Gastrocnemius medialis (tissue), 4 donors: Measurements from ENCODE around the gene TENT5C.

ENCODE experiments used
- POLR2A ChIP-seq, 2 donors: fragments of 450-650 bp; IDR thresholded peaks; one replicate each; pipeline ENCODE4 v1.6.1; 2017; ENCODE audit warnings: antibody characterized with exemption in 2 of 2, mild to moderate bottlenecking in 2 of 2, moderate library complexity in 2 of 2
- TF ChIP-seq, protein P1 (sequence below), 5 experiments: fragments of 450-650 bp in 3 of 5; fragments of 200-600 bp in 2 of 5; sonication (generic) in 2 of 5; IDR thresholded peaks in 4 of 5; conservative IDR thresholded peaks in 1 of 5; 1 replicate in 4 of 5; 2 replicates in 1 of 5; pipeline ENCODE4 v1.5.1; 2016 to 2019; ENCODE audit warnings: antibody characterized with exemption in 5 of 5, mild to moderate bottlenecking in 3 of 5, moderate library complexity in 3 of 5

DNA sequence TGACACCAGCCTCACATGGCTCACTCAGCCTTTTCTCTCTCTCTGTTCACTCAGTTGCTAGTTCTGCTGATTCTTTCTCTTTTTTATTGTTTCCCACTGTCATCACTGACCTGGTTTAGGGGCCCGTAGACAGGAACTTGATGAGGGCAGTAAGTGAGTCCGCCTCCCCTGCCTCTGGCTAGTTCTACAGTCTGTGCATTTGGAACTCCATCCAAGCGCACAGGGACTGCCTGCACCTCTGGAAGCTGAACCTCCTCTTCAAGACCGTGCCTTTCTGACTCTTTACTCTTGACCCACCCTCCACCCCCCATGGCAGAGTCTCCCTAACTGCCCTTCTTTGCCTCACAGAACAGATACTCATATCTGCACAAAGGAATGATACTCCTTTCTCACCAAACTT is 4.2 kb downstream of the TENT5C start:
- TF ChIP-seq, protein P1, sequence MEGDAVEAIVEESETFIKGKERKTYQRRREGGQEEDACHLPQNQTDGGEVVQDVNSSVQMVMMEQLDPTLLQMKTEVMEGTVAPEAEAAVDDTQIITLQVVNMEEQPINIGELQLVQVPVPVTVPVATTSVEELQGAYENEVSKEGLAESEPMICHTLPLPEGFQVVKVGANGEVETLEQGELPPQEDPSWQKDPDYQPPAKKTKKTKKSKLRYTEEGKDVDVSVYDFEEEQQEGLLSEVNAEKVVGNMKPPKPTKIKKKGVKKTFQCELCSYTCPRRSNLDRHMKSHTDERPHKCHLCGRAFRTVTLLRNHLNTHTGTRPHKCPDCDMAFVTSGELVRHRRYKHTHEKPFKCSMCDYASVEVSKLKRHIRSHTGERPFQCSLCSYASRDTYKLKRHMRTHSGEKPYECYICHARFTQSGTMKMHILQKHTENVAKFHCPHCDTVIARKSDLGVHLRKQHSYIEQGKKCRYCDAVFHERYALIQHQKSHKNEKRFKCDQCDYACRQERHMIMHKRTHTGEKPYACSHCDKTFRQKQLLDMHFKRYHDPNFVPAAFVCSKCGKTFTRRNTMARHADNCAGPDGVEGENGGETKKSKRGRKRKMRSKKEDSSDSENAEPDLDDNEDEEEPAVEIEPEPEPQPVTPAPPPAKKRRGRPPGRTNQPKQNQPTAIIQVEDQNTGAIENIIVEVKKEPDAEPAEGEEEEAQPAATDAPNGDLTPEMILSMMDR (IDR thresholded peaks at IDR 0.05 in 4 of 5, conservative IDR thresholded peaks at IDR 0.05 in 1 of 5): no peak
- TF ChIP-seq POLR2A (IDR thresholded peaks at IDR 0.05): no peak
